ENCODE results near the gene EPG5.
"Not testable (repeated sequence)": the region's sequence is repeated elsewhere in the genome, so short reads cannot be mapped to it uniquely, and the experiment has no call there.

DNA sequence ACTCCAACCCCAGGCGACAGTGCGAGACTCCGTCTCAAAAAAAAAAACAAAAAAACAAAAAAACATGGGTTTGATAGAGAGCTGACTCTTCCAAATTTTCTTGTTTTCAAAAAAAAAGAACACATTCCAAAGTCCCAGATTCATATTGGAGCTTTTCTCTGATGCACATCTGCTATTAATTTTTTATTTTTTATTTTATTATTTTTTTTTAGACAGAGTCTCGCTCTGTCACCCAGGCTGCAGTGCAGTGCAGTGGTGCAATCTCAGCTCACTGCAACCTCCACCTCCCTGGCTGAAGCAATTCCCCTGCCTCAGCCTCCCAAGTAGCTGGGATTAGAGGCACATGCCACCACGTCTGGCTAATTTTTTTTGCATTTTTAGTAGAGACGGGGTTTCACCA lies 25.4 kb upstream of the EPG5 start:
- TF ChIP-seq, protein P1, sequence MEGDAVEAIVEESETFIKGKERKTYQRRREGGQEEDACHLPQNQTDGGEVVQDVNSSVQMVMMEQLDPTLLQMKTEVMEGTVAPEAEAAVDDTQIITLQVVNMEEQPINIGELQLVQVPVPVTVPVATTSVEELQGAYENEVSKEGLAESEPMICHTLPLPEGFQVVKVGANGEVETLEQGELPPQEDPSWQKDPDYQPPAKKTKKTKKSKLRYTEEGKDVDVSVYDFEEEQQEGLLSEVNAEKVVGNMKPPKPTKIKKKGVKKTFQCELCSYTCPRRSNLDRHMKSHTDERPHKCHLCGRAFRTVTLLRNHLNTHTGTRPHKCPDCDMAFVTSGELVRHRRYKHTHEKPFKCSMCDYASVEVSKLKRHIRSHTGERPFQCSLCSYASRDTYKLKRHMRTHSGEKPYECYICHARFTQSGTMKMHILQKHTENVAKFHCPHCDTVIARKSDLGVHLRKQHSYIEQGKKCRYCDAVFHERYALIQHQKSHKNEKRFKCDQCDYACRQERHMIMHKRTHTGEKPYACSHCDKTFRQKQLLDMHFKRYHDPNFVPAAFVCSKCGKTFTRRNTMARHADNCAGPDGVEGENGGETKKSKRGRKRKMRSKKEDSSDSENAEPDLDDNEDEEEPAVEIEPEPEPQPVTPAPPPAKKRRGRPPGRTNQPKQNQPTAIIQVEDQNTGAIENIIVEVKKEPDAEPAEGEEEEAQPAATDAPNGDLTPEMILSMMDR (IDR thresholded peaks at IDR 0.05 in 4 of 5, conservative IDR thresholded peaks at IDR 0.05 in 1 of 5): not testable (repeated sequence)
- not testable (repeated sequence) for TF ChIP-seq POLR2A (IDR thresholded peaks at IDR 0.05)
